GM19099 (cell line): ENCODE data around the gene CPA5.

Experiments used
- POLR2A ChIP-seq: IDR thresholded peaks from 3 replicates; pipeline ENCODE4 v1.6.1; 2011; ENCODE audit warnings: low read depth; ENCODE audit not compliant: insufficient read length; ENCODE audit errors: extremely low read depth

Gene CPA5

GRCh38 chr7:130390486-130390885 is 45.9 kb downstream of the CPA5 start:
- no peak for TF ChIP-seq POLR2A

GRCh38 chr7:130393101-130393561 is 48.5 kb downstream of the CPA5 start:
- TF ChIP-seq POLR2A: no peak

GRCh38 chr7:130393841-130394411 is 49.3 kb downstream of the CPA5 start:
- no peak for TF ChIP-seq POLR2A

- TF ChIP-seq POLR2A: no peak
Measured at GRCh38 chr7:130394421-130395195, 50.0 kb downstream of the CPA5 start.

- TF ChIP-seq POLR2A: no peak
Measured at GRCh38 chr7:130395421-130395820, 50.8 kb downstream of the CPA5 start.

- no peak for TF ChIP-seq POLR2A
Measured at GRCh38 chr7:130396109-130396508, 51.5 kb downstream of the CPA5 start.

- TF ChIP-seq POLR2A: no peak
Measured at GRCh38 chr7:130397051-130397757, 52.6 kb downstream of the CPA5 start.

- no peak for TF ChIP-seq POLR2A
Measured at GRCh38 chr7:130397758-130398073, 53.1 kb downstream of the CPA5 start.

GRCh38 chr7:130398526-130399090 is 54.0 kb downstream of the CPA5 start:
- no peak for TF ChIP-seq POLR2A

GRCh38 chr7:130400120-130400572 is 55.5 kb downstream of the CPA5 start:
- TF ChIP-seq POLR2A: no peak

GRCh38 chr7:130401101-130401500 is 56.5 kb downstream of the CPA5 start:
- TF ChIP-seq POLR2A: no peak

GRCh38 chr7:130401578-130401977 is 57.0 kb downstream of the CPA5 start:
- no peak for TF ChIP-seq POLR2A

GRCh38 chr7:130405003-130405402 is 60.4 kb downstream of the CPA5 start:
- TF ChIP-seq POLR2A: no peak

GRCh38 chr7:130409067-130409711 is 64.6 kb downstream of the CPA5 start:
- no peak for TF ChIP-seq POLR2A

- no peak for TF ChIP-seq POLR2A
Measured at GRCh38 chr7:130409712-130410072, 65.1 kb downstream of the CPA5 start.
